ENCODE results near the gene SUGCT. TPM values are rescaled to one million over a fixed set of nuclear protein-coding genes. Genes with fewer than 3 reads are reported as not detected.

SUGCT gene
- total and polyA plus RNA-seq, 2 of the 8 experiments (the other 6 are each of a cell fraction or from before 2014, with no cell fraction given), result 2.8 to 5.4 TPM

DNA sequence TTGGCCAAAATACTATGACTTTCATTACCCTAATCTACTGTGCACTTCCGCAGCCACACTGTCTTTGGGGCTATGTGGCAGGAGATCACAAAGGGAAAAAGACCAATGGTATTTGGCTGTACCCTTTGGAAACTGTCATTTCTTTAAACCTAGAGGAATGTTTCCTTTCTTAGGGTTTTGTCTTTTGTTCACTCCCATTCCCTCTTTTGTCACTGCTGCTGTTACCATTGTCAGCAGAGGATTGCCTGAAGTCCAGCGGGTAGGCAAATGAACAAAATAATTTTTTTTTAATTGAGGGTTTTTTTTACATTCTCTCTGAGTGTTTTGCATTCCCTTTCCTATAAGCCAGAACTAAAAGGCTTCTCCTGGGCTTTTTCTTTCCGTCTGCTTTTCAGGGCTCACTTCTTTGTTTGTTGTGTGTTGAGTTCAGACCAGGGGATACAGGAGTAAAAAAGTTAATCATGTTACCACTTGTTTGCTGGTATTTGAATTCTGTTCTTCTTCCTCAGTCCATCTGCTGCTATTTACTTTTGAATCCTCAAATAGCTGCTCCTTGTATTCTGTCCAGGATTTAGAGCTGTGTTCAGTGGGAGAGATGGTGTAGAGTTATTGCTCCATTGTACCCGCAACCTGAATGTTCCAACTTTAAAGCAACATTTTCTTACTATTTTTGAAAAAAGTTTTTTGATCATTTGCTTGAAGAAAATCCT, 374.6 kb downstream of the SUGCT start:
- no peak overlapping the region for H3K4me3 ChIP-seq (ENCODE audit: extremely low read depth in 1 of 4, insufficient read depth in 2 of 4, low read depth in 3 of 4, low read length in 4 of 4)
- H3K36me3 ChIP-seq (ENCODE audit: control insufficient read depth in 2 of 4, insufficient read depth in 4 of 4, low read length in 3 of 4), result no peaks in the 10 kb centered on the region
- H3K4ac ChIP-seq (replicated peaks; ENCODE audit: insufficient read length, low read depth, low read length), result no peak overlapping the region
- no peak overlapping the region for H2AFZ ChIP-seq (ENCODE audit: low read length)
- WGBS, 2 experiments (ENCODE audit: extremely low coverage in 1 of 2, insufficient coverage in 1 of 2, insufficient read length in 1 of 2, insufficient replicate concordance in 2 of 2, low coverage in 1 of 2, low lambda C conversion rate in 2 of 2, missing lambda C conversion rate in 1 of 2), result 86% methylated on average over 4 of the region's 4 CpGs; no CpG with 5 or more reads in 1 of the 2 experiments
- H4K8ac ChIP-seq (ENCODE audit: extremely low read depth, insufficient read depth, low read length), result no peak overlapping the region
- no peaks in the 10 kb centered on the region for H3K23me2 ChIP-seq (ENCODE audit: low read depth, low read length)
- H3K27me3 ChIP-seq (replicated peaks in 1 of 4; ENCODE audit: control insufficient read depth in 3 of 4, extremely low read depth in 1 of 4, insufficient read depth in 3 of 4, low read length in 3 of 4), result no peaks in the 10 kb centered on the region
- no peak overlapping the region for H3K14ac ChIP-seq (ENCODE audit: insufficient read length)
- H3K4me1 ChIP-seq (replicated peaks in 1 of 4; ENCODE audit: control insufficient read depth in 3 of 4, insufficient read depth in 4 of 4, low read length in 3 of 4), result peaks cover 0 to 3% (median 0%) of the 10 kb centered on the region in 4 experiments; a peak in 1 of 7 replicates
- no peak overlapping the region for H2BK5ac ChIP-seq (ENCODE audit: low read depth, low read length)
- H4K20me1 ChIP-seq (replicated peaks in 1 of 2; ENCODE audit: control insufficient read depth in 1 of 2, insufficient read depth in 2 of 2, low read length in 2 of 2), result no peaks in the 10 kb centered on the region
- no peak overlapping the region for H2AK5ac ChIP-seq (ENCODE audit: low read depth, low read length)
- POLR2A ChIA-PET (ENCODE audit: partially characterized antibody), result no interaction called here
- no peak overlapping the region for H4K5ac ChIP-seq (ENCODE audit: insufficient read length, low read depth, low read length)
- H3K4me2 ChIP-seq (ENCODE audit: insufficient read depth in 1 of 2, low read depth in 2 of 2, low read length in 2 of 2), result no peak overlapping the region
- no peak overlapping the region for H3K27ac ChIP-seq (ENCODE audit: low read depth, low read length)
- H3K9me3 ChIP-seq (ENCODE audit: insufficient read depth in 2 of 2, low read depth in 1 of 2, low read length in 1 of 2), result no peaks in the 10 kb centered on the region
- no peak overlapping the region for H2BK20ac ChIP-seq (ENCODE audit: low read length)
- FAIRE-seq, result no peak
- TF ChIP-seq MAFK (IDR thresholded peaks at IDR 0.05; ENCODE audit: low read depth, low read length) (no peak), ASH2L (IDR thresholded peaks at IDR 0.05; ENCODE audit: low read length) (no peak), CEBPB (IDR thresholded peaks at IDR 0.05; ENCODE audit: low read depth, low read length) (no peak), FOSL1 (IDR thresholded peaks at IDR 0.05; ENCODE audit: insufficient read depth, low read depth, low read length) (no peak), SIX5 (IDR thresholded peaks at IDR 0.05; ENCODE audit: low read depth, low read length) (no peak), CTBP2 (IDR thresholded peaks at IDR 0.05; ENCODE audit: borderline replicate concordance, insufficient read depth, insufficient read length, low read length) (no peak)
- TF ChIP-seq, protein P1, sequence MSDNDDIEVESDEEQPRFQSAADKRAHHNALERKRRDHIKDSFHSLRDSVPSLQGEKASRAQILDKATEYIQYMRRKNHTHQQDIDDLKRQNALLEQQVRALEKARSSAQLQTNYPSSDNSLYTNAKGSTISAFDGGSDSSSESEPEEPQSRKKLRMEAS (IDR thresholded peaks at IDR 0.05), result no peak
- H3K79me1 ChIP-seq (ENCODE audit: low read depth, low read length), result no peaks in the 10 kb centered on the region
- H2BK120ac ChIP-seq (replicated peaks; ENCODE audit: low read depth, low read length), result no peak overlapping the region
- no peak overlapping the region for H3K18ac ChIP-seq (ENCODE audit: extremely low read depth, low read length)
- H4K91ac ChIP-seq (replicated peaks; ENCODE audit: insufficient read length, low read length), result no peak overlapping the region
- no peak for DNase-seq (ENCODE audit: low read depth in 1 of 2, low spot score in 2 of 2)
- no peak overlapping the region for H2BK15ac ChIP-seq (ENCODE audit: low read length)
- H3K9ac ChIP-seq (replicated peaks in 1 of 4; ENCODE audit: extremely low read depth in 1 of 4, low read depth in 3 of 4, low read length in 3 of 4), result no peak overlapping the region
- no peak overlapping the region for H2BK12ac ChIP-seq (ENCODE audit: low read depth, low read length)
- no peak overlapping the region for H3K56ac ChIP-seq (replicated peaks; ENCODE audit: insufficient read length, low read depth, low read length)
- no peak overlapping the region for H3K23ac ChIP-seq (ENCODE audit: insufficient read length)
- CTCF ChIA-PET (ENCODE audit: partially characterized antibody), result interaction anchor here (1.0 to 2.8 kb wide), 5 partner anchors 14 to 98 kb away, joined by 3 to 41 read pairs (median 5); no protein-coding TSS in a partner anchor
- no peaks in the 10 kb centered on the region for H3K79me2 ChIP-seq (ENCODE audit: control insufficient read depth in 1 of 2, insufficient read depth in 2 of 2, low read length in 2 of 2)
